Measurements from ENCODE around the gene KCNS1. TPM values are rescaled to one million over a fixed set of nuclear protein-coding genes. Genes with fewer than 3 reads are reported as not detected.

Gene KCNS1
- total RNA-seq, 1 donor from 2014 or later, result 3.5 TPM

- no peak for ATAC-seq
- intact Hi-C loops (cut with DNase I), result no loop called here
- Histone ChIP-seq H3K9me3 (no peaks in the 10 kb centered on the region), H3K27ac (no peak overlapping the region), H3K4me3 (no peak overlapping the region), H3K27me3 (ENCODE audit: low read depth) (no peaks in the 10 kb centered on the region), H3K36me3 (peaks cover 15% of the 10 kb centered on the region), H3K4me1 (peaks cover 14% of the 10 kb centered on the region)
- no peak for TF ChIP-seq CTCF (IDR thresholded peaks at IDR 0.05)
- DNase-seq, result no peak
These were observed 57.9 kb downstream of the KCNS1 start for GRCh38 chr20:45042978-45043377.

Other genes starting within 250 kb of the KCNS1 start
- 193 TPM for gene YWHAB, start 215.4 kb downstream of the KCNS1 start, total RNA-seq
- gene PABPC1L, start 191.1 kb downstream of the KCNS1 start, total RNA-seq, result 56.3 TPM
- 12.8 TPM for gene TOMM34, start 140.7 kb downstream of the KCNS1 start, total RNA-seq
- 73.4 TPM for gene STK4, start 134.6 kb downstream of the KCNS1 start, total RNA-seq
- 1.6 TPM for gene WFDC5, start 14.0 kb upstream of the KCNS1 start, total RNA-seq
- gene WFDC12, start 23.3 kb upstream of the KCNS1 start, total RNA-seq, result 3.9 TPM
- gene PI3, start 73.8 kb upstream of the KCNS1 start, total RNA-seq, result 9.2 TPM
- gene SEMG1, start 105.9 kb upstream of the KCNS1 start, total RNA-seq, result not detected
- not detected for gene SEMG2, start 120.2 kb upstream of the KCNS1 start, total RNA-seq
- gene SLPI, start 153.4 kb upstream of the KCNS1 start, total RNA-seq, result 1,714 TPM
- not detected for gene RBPJL, start 205.7 kb upstream of the KCNS1 start, total RNA-seq
- not detected for gene MATN4, start 207.2 kb upstream of the KCNS1 start, total RNA-seq
- gene SDC4, start 247.3 kb upstream of the KCNS1 start, total RNA-seq, result 259 TPM